ENCODE data around the gene SPRED3. TPM values are rescaled to one million over a fixed set of nuclear protein-coding genes. Genes with fewer than 3 reads are reported as not detected.

The SPRED3 gene
- total and polyA plus RNA-seq, 2 experiments from 2014 or later = 2.3 to 4.0 TPM

DNA sequence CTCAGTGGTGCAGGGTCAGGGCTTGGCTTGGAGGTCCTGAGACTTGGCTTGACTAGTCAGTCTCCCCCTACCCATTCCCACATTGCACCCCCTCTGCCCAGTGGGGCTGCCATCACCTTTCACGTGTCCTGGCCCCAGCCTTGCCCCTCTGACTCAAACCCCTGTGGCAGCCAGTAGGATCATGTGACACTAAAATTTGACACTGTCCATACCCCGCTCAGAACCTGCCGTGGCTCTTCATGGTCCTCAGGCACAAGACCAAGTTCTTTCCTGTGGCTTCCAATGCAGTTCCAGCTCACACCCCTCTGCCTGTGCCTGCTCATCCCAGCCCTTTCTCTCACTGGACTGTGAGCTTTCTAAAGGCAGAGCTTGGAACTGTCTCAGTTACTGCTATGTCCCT is 11.9 kb upstream of the SPRED3 start:
- Histone ChIP-seq H3K27ac (no peak overlapping the region), H3K4me2 (peak overlapping the region; percentile 94), H3K4me3 (no peak overlapping the region), H3K27me3 (no peaks in the 10 kb centered on the region), H3K79me2 (peaks cover 44% of the 10 kb centered on the region), H3K9me2 (replicated peaks; ENCODE audit: insufficient read depth) (no peaks in the 10 kb centered on the region), H3K9me3 (ENCODE audit: low read depth) (no peaks in the 10 kb centered on the region), H3K4me1 (ENCODE audit: insufficient read depth) (peaks cover 10% of the 10 kb centered on the region), H4K20me1 (ENCODE audit: insufficient read depth, poor library complexity, severe bottlenecking) (peaks cover 28% of the 10 kb centered on the region), H3K36me3 (replicated peaks; ENCODE audit: insufficient read depth, low read depth) (no peaks in the 10 kb centered on the region), H2AFZ (no peak overlapping the region)
- TF ChIP-seq EZH2 (IDR thresholded peaks at IDR 0.05; ENCODE audit: borderline replicate concordance) (no peak), EZH2phosphoT487 (IDR thresholded peaks at IDR 0.05; ENCODE audit: low read depth, severe bottlenecking, unreplicated experiment) (no peak)
- TF ChIP-seq, protein P1, sequence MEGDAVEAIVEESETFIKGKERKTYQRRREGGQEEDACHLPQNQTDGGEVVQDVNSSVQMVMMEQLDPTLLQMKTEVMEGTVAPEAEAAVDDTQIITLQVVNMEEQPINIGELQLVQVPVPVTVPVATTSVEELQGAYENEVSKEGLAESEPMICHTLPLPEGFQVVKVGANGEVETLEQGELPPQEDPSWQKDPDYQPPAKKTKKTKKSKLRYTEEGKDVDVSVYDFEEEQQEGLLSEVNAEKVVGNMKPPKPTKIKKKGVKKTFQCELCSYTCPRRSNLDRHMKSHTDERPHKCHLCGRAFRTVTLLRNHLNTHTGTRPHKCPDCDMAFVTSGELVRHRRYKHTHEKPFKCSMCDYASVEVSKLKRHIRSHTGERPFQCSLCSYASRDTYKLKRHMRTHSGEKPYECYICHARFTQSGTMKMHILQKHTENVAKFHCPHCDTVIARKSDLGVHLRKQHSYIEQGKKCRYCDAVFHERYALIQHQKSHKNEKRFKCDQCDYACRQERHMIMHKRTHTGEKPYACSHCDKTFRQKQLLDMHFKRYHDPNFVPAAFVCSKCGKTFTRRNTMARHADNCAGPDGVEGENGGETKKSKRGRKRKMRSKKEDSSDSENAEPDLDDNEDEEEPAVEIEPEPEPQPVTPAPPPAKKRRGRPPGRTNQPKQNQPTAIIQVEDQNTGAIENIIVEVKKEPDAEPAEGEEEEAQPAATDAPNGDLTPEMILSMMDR (IDR thresholded peaks at IDR 0.05; ENCODE audit: poor library complexity) = no peak
- no peak for DNase-seq (ENCODE audit: low spot score)
- WGBS (ENCODE audit: low lambda C conversion rate, missing lambda C conversion rate) = 77% methylated on average over 3 of the region's 3 CpGs

DNA sequence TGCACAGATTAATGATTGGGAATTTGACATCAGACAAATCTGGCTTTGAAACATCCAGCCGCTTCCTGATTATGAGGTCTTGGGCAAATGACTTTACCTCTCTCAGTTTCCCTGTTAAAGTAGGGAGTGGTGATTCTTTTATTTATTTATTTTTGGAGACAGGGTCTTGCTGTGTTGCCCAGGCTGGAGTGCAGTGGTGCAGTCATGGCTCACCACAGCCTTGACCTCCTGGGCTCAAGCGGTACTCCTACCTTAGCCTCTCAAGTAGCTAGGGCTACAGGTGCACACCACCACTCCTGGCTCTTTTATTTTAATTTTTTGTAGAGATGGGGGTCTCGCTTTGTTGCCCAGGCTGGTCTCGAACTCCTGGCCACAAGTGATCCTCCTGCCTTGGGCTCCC is 11.4 kb upstream of the SPRED3 start:
- H3K4me1 ChIP-seq (ENCODE audit: insufficient read depth) = peaks cover 10% of the 10 kb centered on the region
- peaks cover 44% of the 10 kb centered on the region for H3K79me2 ChIP-seq
- H3K27ac ChIP-seq = no peak overlapping the region
- no peaks in the 10 kb centered on the region for H3K36me3 ChIP-seq (replicated peaks; ENCODE audit: insufficient read depth, low read depth)
- no peaks in the 10 kb centered on the region for H3K9me2 ChIP-seq (replicated peaks; ENCODE audit: insufficient read depth)
- no peaks in the 10 kb centered on the region for H3K9me3 ChIP-seq (ENCODE audit: low read depth)
- no peak overlapping the region for H3K4me3 ChIP-seq
- no peak for DNase-seq (ENCODE audit: low spot score)
- H3K27me3 ChIP-seq = no peaks in the 10 kb centered on the region
- no peak overlapping the region for H2AFZ ChIP-seq
- H3K4me2 ChIP-seq = peak overlapping the region; percentile 94
- WGBS (ENCODE audit: low lambda C conversion rate, missing lambda C conversion rate) = 99% methylated on average over 4 of the region's 4 CpGs
- H4K20me1 ChIP-seq (ENCODE audit: insufficient read depth, poor library complexity, severe bottlenecking) = peaks cover 28% of the 10 kb centered on the region
- TF ChIP-seq EZH2phosphoT487 (IDR thresholded peaks at IDR 0.05; ENCODE audit: low read depth, severe bottlenecking, unreplicated experiment) = no peak
- TF ChIP-seq EZH2 (IDR thresholded peaks at IDR 0.05; ENCODE audit: borderline replicate concordance) = no peak

DNA sequence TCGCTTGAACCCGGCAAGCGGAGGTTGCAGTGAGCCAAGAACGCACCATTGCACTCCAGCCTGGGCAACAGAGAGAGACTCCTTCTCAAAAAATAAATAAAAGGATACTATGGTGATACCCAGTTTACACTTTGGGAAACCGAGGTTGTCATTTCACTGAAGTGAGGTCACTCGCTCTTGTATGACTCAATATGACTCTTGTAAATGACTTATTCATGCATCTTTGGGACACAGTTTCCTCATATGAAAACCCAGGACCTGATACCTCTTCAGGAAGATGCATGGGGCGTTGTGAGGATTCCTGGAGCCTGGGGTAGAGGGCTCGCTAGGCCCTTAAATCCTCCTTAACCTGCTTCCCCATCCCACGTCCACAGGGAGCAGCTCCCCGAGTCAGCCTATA is 9.6 kb upstream of the SPRED3 start:
- Histone ChIP-seq H4K20me1 (ENCODE audit: insufficient read depth, poor library complexity, severe bottlenecking) (peaks cover 28% of the 10 kb centered on the region), H3K79me2 (peaks cover 44% of the 10 kb centered on the region), H3K9me3 (ENCODE audit: low read depth) (no peaks in the 10 kb centered on the region), H3K4me2 (no peak overlapping the region), H3K4me3 (no peak overlapping the region), H3K27me3 (no peaks in the 10 kb centered on the region), H2AFZ (no peak overlapping the region), H3K4me1 (ENCODE audit: insufficient read depth) (peaks cover 10% of the 10 kb centered on the region), H3K36me3 (replicated peaks; ENCODE audit: insufficient read depth, low read depth) (no peaks in the 10 kb centered on the region), H3K27ac (no peak overlapping the region), H3K9me2 (replicated peaks; ENCODE audit: insufficient read depth) (no peaks in the 10 kb centered on the region)
- TF ChIP-seq EZH2phosphoT487 (IDR thresholded peaks at IDR 0.05; ENCODE audit: low read depth, severe bottlenecking, unreplicated experiment) (no peak), EZH2 (IDR thresholded peaks at IDR 0.05; ENCODE audit: borderline replicate concordance) (no peak)
- TF ChIP-seq, protein P1 (IDR thresholded peaks at IDR 0.05; ENCODE audit: poor library complexity) = no peak
- DNase-seq (ENCODE audit: low spot score) = no peak
- WGBS (ENCODE audit: low lambda C conversion rate, missing lambda C conversion rate) = 98% methylated on average over 10 of the region's 10 CpGs

DNA sequence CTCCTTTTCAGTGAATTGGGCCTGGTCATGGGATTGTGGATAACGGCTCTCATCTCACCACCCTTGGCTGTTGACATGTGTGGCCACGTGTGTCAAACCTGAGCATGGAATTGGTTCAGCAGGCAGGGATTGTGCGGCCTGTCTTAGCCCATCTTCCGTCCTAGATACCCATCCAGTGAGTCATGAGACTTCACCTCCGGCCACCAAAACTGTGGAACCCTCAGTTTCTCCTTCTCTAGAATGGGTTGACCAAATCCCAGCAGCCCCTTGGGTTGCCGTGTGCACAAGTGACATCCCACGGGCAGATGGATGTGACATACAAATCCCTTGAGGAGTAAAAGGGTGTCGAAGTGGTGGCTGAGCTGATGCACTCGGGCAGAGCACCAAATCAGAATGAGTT is 7.4 kb upstream of the SPRED3 start:
- no peaks in the 10 kb centered on the region for H3K27me3 ChIP-seq
- H3K79me2 ChIP-seq = peaks cover 32% of the 10 kb centered on the region
- WGBS (ENCODE audit: low lambda C conversion rate, missing lambda C conversion rate) = 98% methylated on average over 9 of the region's 9 CpGs
- H3K4me1 ChIP-seq (ENCODE audit: insufficient read depth) = peaks cover 3% of the 10 kb centered on the region
- DNase-seq (ENCODE audit: low spot score) = no peak
- H4K20me1 ChIP-seq (ENCODE audit: insufficient read depth, poor library complexity, severe bottlenecking) = peaks cover 26% of the 10 kb centered on the region
- no peak overlapping the region for H3K4me2 ChIP-seq
- H3K36me3 ChIP-seq (replicated peaks; ENCODE audit: insufficient read depth, low read depth) = no peaks in the 10 kb centered on the region
- TF ChIP-seq, protein P1 (IDR thresholded peaks at IDR 0.05; ENCODE audit: poor library complexity) = no peak
- no peak for TF ChIP-seq EZH2 (IDR thresholded peaks at IDR 0.05; ENCODE audit: borderline replicate concordance)
- no peak overlapping the region for H2AFZ ChIP-seq
- H3K27ac ChIP-seq = no peak overlapping the region
- H3K9me2 ChIP-seq (replicated peaks; ENCODE audit: insufficient read depth) = no peaks in the 10 kb centered on the region
- no peaks in the 10 kb centered on the region for H3K9me3 ChIP-seq (ENCODE audit: low read depth)
- H3K4me3 ChIP-seq = no peak overlapping the region

Data from hepatocyte (in vitro differentiated cells).